Hepatocyte (in vitro differentiated cells): ENCODE results near the gene FILIP1L. TPM values are rescaled to one million over a fixed set of nuclear protein-coding genes. Genes with fewer than 3 reads are reported as not detected.
A peak's percentile ranks its signal among the peaks of the same experiment; 100 is the strongest.
"Not testable (repeated sequence)": the region's sequence is repeated elsewhere in the genome, so short reads cannot be mapped to it uniquely, and the experiment has no call there.

Experiments
- DNase-seq: peaks from one replicate; pipeline ENCODE4 v3.0.0-alpha.2; 2016; ENCODE audit warnings: low spot score
- H2AFZ ChIP-seq: fragments of 200-600 bp; sonication (generic); 2 replicates; pipeline ENCODE4 v1.6.0; 2016; ENCODE audit warnings: antibody characterized with exemption, mild to moderate bottlenecking
- H3K27ac ChIP-seq: fragments of 200-600 bp; sonication (generic); 2 replicates; pipeline ENCODE4 v1.5.1; 2016; ENCODE audit warnings: mild to moderate bottlenecking
- H3K27me3 ChIP-seq: fragments of 200-600 bp; sonication (generic); 2 replicates; pipeline ENCODE4 v1.6.1; 2016
- H3K36me3 ChIP-seq: fragments of 200-600 bp; sonication (generic); replicated peaks from 2 replicates; pipeline ENCODE4 v1.5.1; 2016; ENCODE audit warnings: low read depth; ENCODE audit not compliant: insufficient read depth
- H3K4me1 ChIP-seq: fragments of 200-600 bp; sonication (generic); 2 replicates; pipeline ENCODE4 v1.5.1; 2016; ENCODE audit warnings: mild to moderate bottlenecking, moderate library complexity; ENCODE audit not compliant: insufficient read depth
- H3K4me2 ChIP-seq: fragments of 200-600 bp; sonication (generic); 2 replicates; pipeline ENCODE4 v1.6.0; 2016
- H3K4me3 ChIP-seq: fragments of 200-600 bp; sonication (generic); 2 replicates; pipeline ENCODE4 v1.5.1; 2016; ENCODE audit warnings: mild to moderate bottlenecking
- H3K79me2 ChIP-seq: fragments of 200-600 bp; sonication (generic); 2 replicates; pipeline ENCODE4 v1.6.0; 2017; ENCODE audit warnings: mild to moderate bottlenecking
- H3K9me2 ChIP-seq: fragments of 200-600 bp; sonication (generic); replicated peaks from 2 replicates; pipeline ENCODE4 v1.6.0; 2017; ENCODE audit warnings: mild to moderate bottlenecking; ENCODE audit not compliant: insufficient read depth
- H3K9me3 ChIP-seq: fragments of 200-600 bp; sonication (generic); 2 replicates; pipeline ENCODE4 v1.5.1; 2016; ENCODE audit warnings: low read depth, mild to moderate bottlenecking
- H4K20me1 ChIP-seq: fragments of 200-600 bp; sonication (generic); 2 replicates; pipeline ENCODE4 v1.6.0; 2016; ENCODE audit warnings: mild to moderate bottlenecking; ENCODE audit not compliant: insufficient read depth, poor library complexity, severe bottlenecking
- CTCF ChIP-seq: fragments of 200-600 bp; sonication (generic); IDR thresholded peaks from 2 replicates; pipeline ENCODE4 v1.5.1; 2016; ENCODE audit warnings: antibody characterized with exemption, mild to moderate bottlenecking; ENCODE audit not compliant: poor library complexity
- EZH2 ChIP-seq: fragments of 200-600 bp; sonication (generic); IDR thresholded peaks from 2 replicates; pipeline ENCODE4 v1.6.1; 2016; ENCODE audit warnings: antibody characterized with exemption, mild to moderate bottlenecking, borderline replicate concordance
- EZH2phosphoT487 ChIP-seq: fragments of 200-600 bp; sonication (generic); IDR thresholded peaks from one replicate; pipeline ENCODE4 v1.6.1; 2018; ENCODE audit warnings: antibody characterized with exemption, mild to moderate bottlenecking, low read depth, moderate library complexity; ENCODE audit not compliant: unreplicated experiment, severe bottlenecking
- WGBS: methylation state at CpG from one replicate; pipeline ENCODE4 v1.1.6; 2016; ENCODE audit warnings: low lambda C conversion rate; ENCODE audit errors: missing lambda C conversion rate; 5-methylcytosine and 5-hydroxymethylcytosine counted together
- polyA plus RNA-seq: library from polyadenylated mRNA; unstranded; fragments of >200 nt; fragmentation: Nextera tagmentation; extraction: Ambion mirVana; gene quantifications from 2 replicates; pipeline ENCODE4 v1.2.1, GENCODE V29; 2016
- total RNA-seq: library from RNA; depleted of rRNA; stranded (reverse); fragments of >200 nt; gene quantifications from 2 replicates; pipeline ENCODE4 v1.2.3, GENCODE V29; 2014

The FILIP1L gene
- total and polyA plus RNA-seq, 2 experiments from 2014 or later = 48.2 to 49.4 TPM

- WGBS = 63% methylated on average over 10 of the region's 10 CpGs
- Histone ChIP-seq H3K27ac (peak overlapping the region; percentile 64), H4K20me1 (no peaks in the 10 kb centered on the region), H3K4me3 (no peak overlapping the region), H3K9me3 (no peaks in the 10 kb centered on the region), H3K4me1 (peaks cover 7% of the 10 kb centered on the region), H3K4me2 (peak overlapping the region; percentile 23), H3K27me3 (no peaks in the 10 kb centered on the region), H2AFZ (no peak overlapping the region), H3K36me3 (no peaks in the 10 kb centered on the region), H3K9me2 (no peaks in the 10 kb centered on the region), H3K79me2 (peaks cover 13% of the 10 kb centered on the region)
- no peak for DNase-seq
- TF ChIP-seq EZH2 (no peak), EZH2phosphoT487 (no peak), CTCF (no peak)
These were observed 270.6 kb downstream of the FILIP1L start for GRCh38 chr3:99843590-99844258.

- H4K20me1 ChIP-seq = no peaks in the 10 kb centered on the region
- DNase-seq = peak; percentile 67
- peak overlapping the region; percentile 23 for H3K4me2 ChIP-seq
- H3K4me1 ChIP-seq = peaks cover 7% of the 10 kb centered on the region
- no peaks in the 10 kb centered on the region for H3K27me3 ChIP-seq
- no peak overlapping the region for H2AFZ ChIP-seq
- TF ChIP-seq EZH2 (no peak), CTCF (peak; percentile 81)
- 28% methylated on average over 2 of the region's 2 CpGs for WGBS
- no peak overlapping the region for H3K4me3 ChIP-seq
- peak overlapping the region; percentile 64 for H3K27ac ChIP-seq
- peaks cover 8% of the 10 kb centered on the region for H3K79me2 ChIP-seq
- no peaks in the 10 kb centered on the region for H3K9me3 ChIP-seq
- no peaks in the 10 kb centered on the region for H3K36me3 ChIP-seq
- H3K9me2 ChIP-seq = no peaks in the 10 kb centered on the region
These were observed 271.3 kb downstream of the FILIP1L start for GRCh38 chr3:99842826-99843589.

GRCh38 chr3:99841949-99842348 is 272.4 kb downstream of the FILIP1L start:
- H3K27ac ChIP-seq, H3K9me3 ChIP-seq, H3K36me3 ChIP-seq, H3K4me1 ChIP-seq, H3K4me2 ChIP-seq, H4K20me1 ChIP-seq, H3K79me2 ChIP-seq, H2AFZ ChIP-seq, DNase-seq, H3K4me3 ChIP-seq, H3K27me3 ChIP-seq, H3K9me2 ChIP-seq: not testable (repeated sequence)
- WGBS = over 99% methylated on average over 4 of the region's 4 CpGs

GRCh38 chr3:99839613-99840012 is 274.7 kb downstream of the FILIP1L start:
- Histone ChIP-seq H3K27me3 (no peaks in the 10 kb centered on the region), H3K9me3 (no peaks in the 10 kb centered on the region), H3K27ac (no peak overlapping the region), H2AFZ (no peak overlapping the region), H3K9me2 (no peaks in the 10 kb centered on the region), H3K36me3 (no peaks in the 10 kb centered on the region), H3K79me2 (peaks cover 16% of the 10 kb centered on the region), H3K4me3 (no peak overlapping the region), H3K4me2 (no peak overlapping the region), H3K4me1 (peaks cover 7% of the 10 kb centered on the region), H4K20me1 (no peaks in the 10 kb centered on the region)
- TF ChIP-seq EZH2 = no peak
- no peak for TF ChIP-seq CTCF
- no peak for TF ChIP-seq EZH2phosphoT487
- no peak for DNase-seq
- WGBS = 80% methylated on average over 1 of the region's 1 CpG
